Kidney tubule cell (primary cell): ENCODE data around the gene DCUN1D4.
A peak's percentile ranks its signal among the peaks of the same experiment; 100 is the strongest.
"Not testable (repeated sequence)": the region's sequence is repeated elsewhere in the genome, so short reads cannot be mapped to it uniquely, and the experiment has no call there.

Source experiments
- DNase-seq: peaks from one replicate; pipeline ENCODE4 v3.0.0-alpha.2; 2018; ENCODE audit warnings: low spot score

DCUN1D4 gene

DNA sequence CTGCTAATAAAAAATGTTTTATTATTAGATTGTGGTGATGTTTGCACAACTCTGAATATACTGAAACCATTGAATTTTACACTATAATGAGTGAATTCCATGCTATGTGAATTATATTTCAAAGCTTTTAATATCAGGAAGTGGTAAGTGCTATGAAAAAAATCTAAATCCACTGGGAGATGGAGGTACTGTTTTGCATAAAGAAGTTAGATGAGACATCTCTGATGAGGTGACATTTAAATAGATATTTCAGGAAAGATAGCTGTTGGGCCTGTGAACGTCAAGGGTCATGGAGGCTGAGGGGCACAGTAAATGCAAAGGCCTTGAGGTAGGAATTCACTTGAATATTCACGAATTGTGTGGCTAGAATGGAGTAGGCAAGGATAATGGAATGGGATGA is 12.3 kb downstream of the DCUN1D4 start:
- no peak for DNase-seq

DNA sequence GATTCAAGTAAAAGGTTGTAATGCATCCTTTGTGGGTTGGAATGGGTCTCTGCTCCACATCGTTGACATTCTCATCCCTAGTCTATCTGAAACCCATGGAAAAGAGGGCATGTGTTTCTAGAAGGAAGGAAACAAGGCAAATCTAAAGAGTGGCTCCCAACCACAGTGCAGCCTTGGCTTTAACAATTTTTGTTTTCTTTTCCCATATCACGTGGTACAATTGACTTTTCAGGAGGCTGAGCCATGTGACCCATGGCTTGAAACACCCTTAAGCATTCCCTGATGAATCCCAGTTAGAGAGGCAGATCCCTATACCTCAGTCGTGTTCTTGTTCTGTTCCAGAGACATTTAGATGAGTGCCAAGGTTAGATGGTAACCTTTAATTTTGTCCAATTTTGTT is 12.8 kb downstream of the DCUN1D4 start:
- DNase-seq = no peak

DNA sequence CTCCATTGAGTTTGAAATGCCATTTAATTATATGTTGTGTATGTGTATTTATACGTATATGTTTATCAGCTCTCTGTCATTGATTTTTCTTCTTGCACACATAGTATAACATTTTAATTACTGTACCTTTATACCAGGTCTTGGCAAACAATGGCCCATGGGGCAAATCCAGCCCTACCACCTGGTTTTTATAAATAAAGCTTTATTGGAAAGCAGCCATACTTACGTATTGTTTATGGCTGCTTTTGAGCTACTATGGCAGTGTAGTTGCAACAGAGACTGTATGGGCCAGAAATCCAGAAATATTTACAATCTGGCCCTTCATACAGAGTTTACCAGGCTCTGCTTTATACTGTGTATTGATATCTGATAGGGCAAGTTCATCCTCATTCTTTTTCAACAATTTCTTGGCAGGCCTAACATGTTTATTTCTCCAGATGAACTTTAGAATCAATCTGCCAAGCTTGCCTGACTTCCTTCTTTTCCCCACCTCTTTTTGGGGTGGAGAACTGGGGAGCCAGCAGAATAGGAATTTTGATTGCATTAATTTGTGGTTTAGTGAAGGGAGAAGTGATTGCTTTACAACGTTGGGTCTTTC is 15.8 kb downstream of the DCUN1D4 start:
- no peak for DNase-seq

DNA sequence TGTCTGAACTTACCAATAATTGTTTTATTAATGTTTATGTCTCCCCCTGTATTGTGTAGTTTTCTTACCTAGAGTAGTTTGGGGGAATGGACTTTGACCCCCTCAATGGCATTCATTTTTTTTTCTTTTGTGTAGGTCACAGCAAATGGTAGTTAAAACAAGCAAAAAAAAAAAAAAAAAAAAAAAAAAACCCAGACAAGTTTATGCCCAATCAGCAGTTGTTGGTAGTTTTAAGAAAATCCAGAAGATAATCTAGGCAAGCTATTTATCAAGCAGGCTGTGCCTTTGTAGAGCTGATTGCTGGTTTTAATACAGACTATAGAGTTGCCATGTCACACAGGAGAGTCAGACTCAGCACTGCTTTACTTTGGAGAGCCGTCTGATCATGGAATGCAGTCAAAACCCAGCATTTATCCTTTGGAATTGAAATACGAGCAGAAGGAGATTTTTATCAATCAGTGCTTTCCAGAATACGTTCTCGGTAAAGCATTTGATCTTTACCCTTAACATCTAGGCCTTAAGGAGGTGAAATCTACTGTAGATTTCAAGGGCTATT is 16.6 kb downstream of the DCUN1D4 start:
- no peak for DNase-seq

DNA sequence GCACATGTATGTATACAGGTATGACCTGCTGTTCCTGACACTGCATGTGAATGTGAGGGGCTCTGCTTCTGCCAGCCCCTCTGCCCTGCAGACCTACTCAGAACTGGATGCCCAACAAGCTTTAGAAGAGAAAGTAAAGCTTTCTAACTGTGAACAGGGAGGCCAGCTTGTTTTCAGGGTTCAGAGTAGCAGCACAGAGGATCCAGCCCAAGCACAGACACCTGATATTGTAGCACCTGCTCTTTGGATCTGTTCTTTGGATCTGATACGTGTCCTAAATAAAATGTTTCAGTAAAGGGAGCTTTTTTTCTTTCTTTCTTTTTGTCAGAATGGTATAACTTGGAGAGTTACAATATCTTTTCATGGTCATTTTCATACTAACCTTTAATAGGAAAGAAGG is 19.2 kb downstream of the DCUN1D4 start:
- no peak for DNase-seq

DNA sequence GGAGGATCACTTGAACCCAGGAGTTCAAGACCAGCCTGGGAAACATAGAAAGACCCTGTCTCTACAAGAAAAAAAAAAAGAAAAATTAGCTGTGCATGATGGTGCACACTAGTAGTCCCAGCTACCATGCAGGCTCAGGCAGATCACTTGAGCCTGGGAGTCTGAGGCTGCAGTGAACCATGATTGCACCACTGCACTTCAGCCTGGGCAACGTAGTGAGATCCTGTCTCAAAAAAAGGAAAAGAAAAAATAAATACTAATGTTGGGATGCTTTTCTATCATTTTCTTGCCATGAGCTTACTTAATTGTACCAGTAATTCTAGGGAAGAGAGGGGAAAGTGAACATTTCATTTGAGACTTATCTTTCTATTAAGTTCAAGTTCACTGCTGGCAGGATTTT is 19.8 kb downstream of the DCUN1D4 start:
- no peak for DNase-seq

DNA sequence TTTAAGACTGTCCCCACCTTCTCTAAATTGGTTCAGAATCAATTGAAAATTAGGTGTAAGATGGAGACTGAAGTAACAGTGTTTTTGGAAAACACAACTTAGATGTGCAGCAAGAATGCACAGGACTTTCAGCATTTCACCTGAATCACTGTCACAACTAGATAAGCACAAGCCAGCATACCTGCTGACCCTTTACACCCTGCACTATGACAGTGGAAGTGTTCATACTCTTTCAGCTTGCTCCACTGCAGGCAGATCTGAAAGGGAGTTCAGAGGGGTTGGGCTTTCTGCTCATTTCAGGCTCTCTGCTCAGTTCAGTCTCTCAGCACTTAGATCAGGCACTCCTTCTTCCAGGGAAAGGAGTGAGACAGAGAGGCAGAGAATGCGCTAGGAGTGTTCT is 22.8 kb downstream of the DCUN1D4 start:
- DNase-seq = no peak

DNA sequence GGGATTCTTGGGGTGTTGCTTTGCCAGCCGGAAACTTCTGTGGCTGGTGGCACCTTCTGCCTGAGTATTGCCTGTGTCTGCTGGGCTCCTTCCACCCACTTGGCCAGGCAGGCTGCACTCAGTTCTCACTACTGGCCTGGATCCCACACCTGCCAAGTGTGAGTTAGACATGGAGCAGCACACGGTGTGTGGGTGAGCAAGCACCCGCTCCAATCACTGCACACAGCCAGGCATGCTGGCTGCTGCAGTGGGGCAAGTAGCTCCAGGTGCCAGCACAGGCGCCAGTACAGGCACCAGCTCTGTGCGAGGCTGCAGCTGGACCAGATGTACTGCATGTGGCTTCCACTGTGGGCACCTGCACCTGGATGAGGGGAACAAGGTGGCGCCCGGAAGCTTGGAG is 23.9 kb downstream of the DCUN1D4 start:
- no peak for DNase-seq

DNA sequence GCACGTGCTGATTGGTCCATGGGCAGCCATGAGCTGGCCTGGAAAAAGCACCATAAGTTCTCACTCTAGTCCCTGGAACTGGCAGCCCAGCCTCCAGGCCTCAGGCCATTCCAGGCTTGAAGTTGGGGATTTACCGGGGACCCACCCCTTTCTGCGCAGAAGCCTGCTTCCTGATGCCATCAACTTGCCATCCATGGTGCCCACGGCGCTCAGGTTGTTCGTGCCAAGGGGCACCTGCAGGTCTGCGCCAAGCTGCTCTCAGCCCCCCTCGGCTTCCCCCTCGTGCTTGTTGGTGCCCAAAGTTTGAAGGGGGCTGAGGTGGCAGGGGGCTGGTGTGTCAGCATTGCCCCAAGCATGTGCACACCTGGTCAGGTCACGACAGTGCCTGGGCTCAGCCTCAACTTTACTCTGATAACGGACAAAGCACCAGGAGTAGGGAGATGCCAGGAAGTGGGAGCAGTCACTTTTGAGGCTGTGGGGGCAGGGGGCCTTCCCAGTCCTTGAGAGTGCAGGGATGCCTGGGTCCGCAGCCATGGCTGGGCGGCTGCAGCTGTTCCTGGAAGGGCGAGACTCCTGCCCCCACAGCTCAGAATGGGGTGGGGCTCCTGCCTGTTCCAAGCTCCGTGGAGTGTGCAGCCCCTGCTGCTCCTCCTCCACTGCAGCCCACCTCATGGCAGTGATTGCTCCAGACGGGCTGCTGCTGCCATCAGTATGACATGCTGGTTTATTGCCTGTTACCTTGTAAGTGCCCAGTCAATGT is 24.9 kb downstream of the DCUN1D4 start:
- DNase-seq = no peak

DNA sequence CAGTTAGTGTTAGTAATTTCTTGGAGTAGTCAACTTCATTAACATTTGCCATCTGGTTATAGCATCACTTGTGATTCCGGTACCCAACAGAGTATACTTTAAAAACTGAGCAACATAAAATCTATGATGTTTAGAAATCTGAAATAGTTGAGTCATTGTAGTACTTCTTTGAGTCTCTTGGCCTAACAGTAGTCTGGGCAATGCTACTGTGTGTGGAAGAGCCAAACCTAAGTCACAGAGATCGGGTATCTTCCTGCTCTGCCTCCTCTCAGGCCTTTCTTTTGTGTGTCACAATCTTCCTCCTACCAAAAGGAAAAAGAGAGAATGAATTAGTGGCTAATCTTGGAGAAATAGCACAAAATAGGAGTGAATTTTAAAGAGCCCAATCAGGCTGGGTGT is 25.5 kb downstream of the DCUN1D4 start:
- no peak for DNase-seq

DNA sequence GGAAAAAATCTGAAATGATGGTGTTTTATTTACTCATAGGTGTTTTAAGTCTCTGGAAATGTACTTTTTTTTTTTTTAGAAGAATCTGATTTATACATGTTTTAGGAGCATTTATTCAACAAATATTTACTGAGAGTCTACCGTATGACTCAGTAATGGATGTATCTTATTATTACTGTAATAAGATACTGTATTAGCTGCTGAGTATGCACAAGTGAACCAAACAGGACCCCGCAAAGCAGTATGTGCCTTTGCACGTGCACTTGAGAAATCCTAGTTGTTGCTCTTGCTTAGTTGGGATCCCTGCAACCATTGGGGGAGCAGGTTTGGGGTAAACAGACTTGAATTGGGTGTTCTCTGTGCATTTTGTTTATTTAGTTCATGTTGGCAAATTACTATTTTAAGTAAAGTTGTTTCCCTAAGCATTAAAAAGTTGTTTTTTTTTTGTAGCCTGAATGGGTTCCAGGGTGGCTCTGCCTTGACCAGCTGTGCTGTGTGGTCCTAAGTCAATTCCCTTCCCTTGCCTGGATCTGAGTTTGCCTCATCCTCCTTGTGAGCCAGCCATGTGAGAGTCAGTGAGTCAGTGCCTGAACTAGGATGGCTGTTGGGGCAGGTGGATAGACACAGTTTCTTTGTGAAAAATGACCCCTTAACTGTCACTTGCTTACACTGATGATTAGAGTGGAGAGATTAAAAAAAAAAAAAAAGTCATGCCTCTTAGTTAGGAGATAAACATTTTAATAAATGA is 27.7 kb downstream of the DCUN1D4 start:
- DNase-seq = peak; percentile 17

DNA sequence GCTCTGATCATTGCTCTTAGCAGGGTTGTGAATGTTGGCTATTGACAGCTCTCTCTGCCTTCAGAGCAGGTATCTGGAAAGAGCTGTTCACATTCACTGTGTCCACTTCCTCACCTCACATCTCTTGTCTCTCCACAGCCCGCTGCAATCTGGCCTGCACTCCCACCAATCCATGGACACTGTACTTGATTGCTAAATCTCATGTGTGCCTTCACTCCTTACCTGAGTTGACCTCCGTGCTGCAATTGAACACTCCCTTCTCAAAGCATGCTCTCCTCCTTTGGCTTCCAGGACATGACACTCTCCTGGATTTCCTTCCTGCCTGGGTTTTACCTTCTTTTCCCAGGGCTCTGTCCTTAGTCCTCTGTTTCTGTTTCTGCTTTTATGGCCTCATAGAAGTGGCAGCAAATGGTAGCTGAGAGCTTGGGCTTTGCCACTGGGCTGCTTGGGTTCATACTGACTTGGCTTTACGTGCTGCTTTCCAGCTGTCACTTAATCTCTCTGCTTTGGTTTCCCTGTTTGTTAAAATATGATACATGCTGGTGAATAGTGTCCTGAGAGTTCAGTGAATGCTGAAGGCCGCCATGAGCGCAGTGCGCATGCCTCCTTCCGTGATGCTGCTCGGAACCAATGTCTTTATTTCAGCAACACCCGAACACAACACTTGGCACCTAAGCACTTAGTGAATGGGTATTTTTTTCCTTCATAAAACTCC is 29.5 kb downstream of the DCUN1D4 start:
- no peak for DNase-seq

DNA sequence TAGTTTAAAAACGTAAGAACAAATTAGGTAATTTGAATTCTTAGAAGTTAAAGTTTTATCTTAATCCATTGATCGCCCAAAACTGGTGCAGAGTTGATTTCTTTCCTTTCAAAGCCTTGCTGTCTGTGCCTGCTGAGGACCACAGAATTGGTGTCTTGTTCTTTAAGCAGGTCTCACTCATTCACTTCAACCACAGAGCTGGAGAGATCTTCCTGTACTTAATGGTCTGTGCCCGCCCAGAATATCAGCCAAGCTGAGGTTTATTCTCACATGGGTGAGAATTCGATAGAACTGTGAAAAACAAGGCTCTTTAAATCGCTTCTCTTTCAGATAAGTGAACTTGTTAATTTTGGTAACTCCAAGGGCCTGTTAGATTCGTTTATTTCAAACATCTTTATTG is 31.6 kb downstream of the DCUN1D4 start:
- DNase-seq = no peak

DNA sequence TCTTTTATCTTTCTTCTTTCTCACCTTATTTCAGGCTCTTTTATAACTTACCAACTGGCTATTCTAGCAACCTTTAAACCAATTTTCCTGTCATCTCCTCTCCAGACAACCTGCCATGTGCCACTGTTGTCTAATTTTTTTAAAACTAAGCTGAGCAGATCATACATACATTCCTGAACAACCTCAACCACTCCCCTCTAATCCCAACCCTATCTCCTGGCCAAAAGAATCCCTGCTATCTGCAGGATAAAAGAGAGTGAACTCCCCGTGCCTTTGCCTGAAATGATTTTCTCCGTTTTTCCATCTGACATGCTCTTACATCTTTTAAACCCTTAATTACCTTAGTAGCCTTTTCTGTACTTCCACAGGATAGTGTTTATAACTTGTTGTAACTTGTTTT is 35.5 kb downstream of the DCUN1D4 start:
- no peak for DNase-seq

DNA sequence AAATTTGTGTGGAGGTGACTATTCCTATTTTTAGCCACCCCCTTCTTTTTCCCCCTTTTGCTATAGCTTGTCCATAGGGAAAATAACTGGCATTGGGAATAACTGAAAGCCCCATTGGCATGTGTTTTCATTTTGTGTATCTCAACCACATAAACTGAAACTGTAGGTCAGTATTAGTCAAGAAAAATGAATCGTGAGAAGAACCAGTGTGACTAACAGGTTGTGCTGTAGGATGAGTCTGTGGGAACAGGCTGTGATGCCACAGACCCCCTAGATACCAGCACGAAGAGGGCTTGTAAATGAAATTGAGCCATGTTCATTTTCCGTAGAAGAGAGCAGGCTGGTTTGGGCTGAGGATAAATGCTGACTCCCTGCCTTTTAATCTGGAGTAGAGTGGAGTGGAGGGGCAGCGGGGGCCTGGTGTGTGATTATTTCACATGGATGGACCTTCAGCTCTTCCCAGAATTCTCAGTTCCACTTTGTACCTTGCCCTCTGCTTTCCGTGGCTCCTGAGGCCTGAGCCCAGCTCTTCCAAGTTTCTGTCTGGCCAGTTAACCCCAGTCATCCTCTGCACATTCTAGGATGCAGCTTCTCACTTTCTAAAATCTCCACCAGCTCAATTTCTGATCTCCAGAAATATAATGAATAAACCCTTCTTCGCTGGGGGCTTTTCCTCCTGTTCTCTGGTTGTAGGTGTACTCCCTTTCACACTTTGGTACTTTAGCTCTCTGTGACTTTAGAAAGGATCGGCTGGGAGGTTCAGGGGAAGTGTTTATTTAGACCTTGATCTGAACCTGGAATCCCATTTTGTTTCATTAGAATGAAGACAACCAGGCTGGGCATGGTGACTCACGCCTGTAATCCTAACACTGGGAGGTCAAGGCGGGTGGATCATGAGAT is 37.3 kb downstream of the DCUN1D4 start:
- DNase-seq = peak; percentile 34

DNA sequence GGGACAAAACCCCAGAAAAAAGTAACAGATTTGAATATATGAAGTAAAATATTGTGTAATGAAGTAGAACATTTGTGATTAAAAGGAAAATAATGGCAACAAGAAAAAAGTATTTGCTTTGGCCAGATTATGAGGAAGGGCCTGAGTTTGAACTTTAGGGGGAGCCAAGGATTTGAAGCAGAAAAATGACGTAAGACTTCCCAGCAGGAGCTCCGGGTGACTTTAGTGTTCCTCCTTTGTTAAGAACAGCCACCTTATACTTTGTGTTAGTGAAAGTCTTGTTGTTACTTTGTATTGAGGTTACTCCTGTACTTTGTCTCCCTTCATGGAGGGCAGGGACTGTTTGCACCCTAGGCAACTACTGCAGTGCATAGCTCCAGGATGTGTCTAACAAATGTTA is 41.1 kb downstream of the DCUN1D4 start:
- no peak for DNase-seq

DNA sequence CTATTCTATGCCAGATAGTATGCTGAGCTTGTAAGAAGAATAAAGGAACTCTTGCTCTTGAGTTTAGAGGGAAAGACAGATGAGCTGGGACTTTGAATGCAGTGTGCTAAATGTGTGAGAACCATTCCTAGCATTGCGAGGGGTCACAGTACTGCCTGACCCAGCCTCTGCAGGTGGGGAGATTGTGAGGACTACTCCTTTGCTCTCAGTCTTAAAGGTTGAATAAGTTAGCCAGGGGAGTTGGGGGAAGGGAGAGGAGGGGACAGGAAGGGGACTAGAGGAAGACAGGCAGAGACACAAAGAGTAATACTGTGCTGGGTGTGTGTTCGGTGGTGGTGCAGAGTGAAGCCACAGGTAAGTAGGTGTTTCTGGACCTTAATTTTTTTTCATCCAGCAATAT is 41.7 kb downstream of the DCUN1D4 start:
- no peak for DNase-seq

DNA sequence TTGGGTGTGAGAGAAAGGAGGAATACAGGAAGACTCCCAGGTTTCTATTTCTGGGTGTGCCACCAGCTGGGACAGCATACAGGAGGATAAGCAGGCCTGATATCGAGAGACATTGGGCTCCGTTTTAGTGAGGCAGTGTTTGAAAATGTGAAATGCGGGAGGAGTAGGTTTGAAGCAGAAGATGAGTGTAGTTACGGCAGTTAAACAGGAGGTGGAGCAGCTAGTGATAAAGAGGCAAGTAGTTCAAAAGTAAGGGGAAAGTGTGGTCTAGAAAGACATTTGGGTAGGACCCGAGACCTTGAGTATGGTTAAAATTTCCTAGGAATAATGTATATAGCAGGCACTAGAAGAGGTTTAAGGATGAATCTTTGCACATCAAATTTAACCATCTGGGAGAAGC is 42.4 kb downstream of the DCUN1D4 start:
- peak; percentile 34 for DNase-seq

DNA sequence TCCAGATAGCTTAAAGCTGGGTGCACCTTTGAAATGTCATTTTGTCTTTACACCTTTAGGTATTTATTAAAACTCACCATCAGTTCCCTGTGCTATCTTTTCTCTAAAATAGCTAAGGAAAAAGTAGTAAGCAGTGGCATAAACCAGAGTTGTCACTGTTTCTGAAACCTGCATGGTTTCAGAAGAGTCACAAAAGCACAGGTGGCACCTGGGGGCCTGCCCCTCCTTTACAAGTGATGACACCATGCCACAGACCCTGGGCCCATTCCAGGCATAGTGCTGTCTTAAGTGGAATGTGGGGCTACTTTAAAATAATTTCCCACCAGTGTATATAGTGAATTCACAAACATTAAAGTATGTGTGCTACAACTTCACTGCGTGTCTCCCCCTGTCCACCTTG is 47.8 kb downstream of the DCUN1D4 start:
- no peak for DNase-seq

DNA sequence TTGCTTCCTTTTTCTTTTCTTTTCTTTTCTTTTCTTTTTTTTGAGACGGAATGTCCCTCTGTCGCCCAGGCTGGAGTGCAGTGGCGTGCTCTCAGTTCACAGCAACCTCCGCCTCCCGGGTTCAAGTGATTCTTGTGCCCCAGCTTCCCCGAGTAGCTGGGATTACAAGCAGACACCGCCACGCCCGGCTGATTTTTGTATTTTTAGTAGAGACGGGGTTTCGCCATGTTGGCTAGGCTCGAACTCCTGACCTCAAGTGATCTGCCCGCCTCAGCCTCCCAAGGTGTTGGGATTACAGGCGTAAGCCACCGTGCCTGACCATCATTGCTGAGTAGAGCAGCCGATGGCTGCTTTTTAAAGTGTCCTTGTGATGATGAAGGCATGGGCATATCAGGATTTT is 50.4 kb downstream of the DCUN1D4 start:
- DNase-seq = not testable (repeated sequence)

DNA sequence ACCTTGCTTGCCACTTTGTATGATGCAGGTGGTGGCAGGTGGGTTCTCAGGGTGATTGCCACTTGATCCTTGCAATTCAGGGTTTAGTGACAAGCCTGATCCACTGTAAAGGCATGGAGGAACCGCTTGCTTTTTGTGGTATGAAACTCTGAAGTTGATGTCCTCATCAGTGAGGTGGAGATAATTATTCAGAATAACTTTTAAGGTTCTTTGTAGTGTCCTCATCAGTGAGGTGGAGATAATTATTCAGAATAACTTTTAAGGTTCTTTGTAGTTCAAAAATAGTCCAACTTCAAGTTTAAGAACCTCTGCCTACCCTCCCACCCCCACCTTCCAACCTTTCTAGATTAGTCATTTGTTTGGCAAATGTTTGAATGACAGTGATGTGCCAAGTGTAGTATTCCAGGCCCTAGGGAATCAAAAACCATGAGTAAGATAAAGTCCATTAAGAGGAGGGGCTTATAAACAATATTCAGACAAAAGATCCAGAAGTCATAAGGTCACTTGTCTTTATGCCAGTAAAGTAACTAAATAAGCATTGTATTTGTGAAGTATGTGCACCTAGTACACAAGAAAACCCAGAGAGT is 51.2 kb downstream of the DCUN1D4 start:
- DNase-seq = peak; percentile 47
